Muscle of leg (tissue), 11 donors: ENCODE measurements around the gene BRIP1. TPM values are rescaled to one million over a fixed set of nuclear protein-coding genes. Genes with fewer than 3 reads are reported as not detected.
"Not testable (repeated sequence)": the region's sequence is repeated elsewhere in the genome, so short reads cannot be mapped to it uniquely, and the experiment has no call there.

Experiments
- DNase-seq: peaks from one replicate; pipeline ENCODE4 v3.0.0; 2013
- H3K27ac ChIP-seq: one replicate; pipeline ENCODE4 v1.5.1; 2013; ENCODE audit warnings: mild to moderate bottlenecking, low read length, control low read depth
- H3K27me3 ChIP-seq: one replicate; pipeline ENCODE4 v1.6.1; 2013; ENCODE audit warnings: low read length; ENCODE audit not compliant: control insufficient read depth, insufficient read depth
- H3K36me3 ChIP-seq: one replicate; pipeline ENCODE4 v1.6.1; 2013; ENCODE audit warnings: low read length; ENCODE audit not compliant: control insufficient read depth, insufficient read depth
- H3K4me1 ChIP-seq: one replicate; pipeline ENCODE4 v1.6.1; 2013; ENCODE audit warnings: low read length; ENCODE audit not compliant: control insufficient read depth, insufficient read depth
- H3K4me3 ChIP-seq: one replicate; pipeline ENCODE4 v1.5.1; 2013; ENCODE audit warnings: low read length, control low read depth
- H3K9me3 ChIP-seq: replicated peaks from 2 replicates; pipeline ENCODE4 v1.6.1; 2013; ENCODE audit warnings: low read depth, low read length; ENCODE audit not compliant: control insufficient read depth
- WGBS: methylation state at CpG from one replicate; pipeline ENCODE4 v1.1.5; 2013; ENCODE audit warnings: missing lambda C conversion rate; ENCODE audit not compliant: insufficient coverage; 5-methylcytosine and 5-hydroxymethylcytosine counted together
- polyA plus RNA-seq, 8 donors: library from polyadenylated mRNA; unstranded; fragments of 120-200 nt; gene quantifications; one replicate each; pipeline versions ENCODE4 v1.2.1 to v1.2.3, GENCODE V29; 2013; ENCODE audit warnings: inconsistent platforms in 1 of 8, low replicate concordance in 1 of 8; ENCODE audit not compliant: insufficient read length in 8 of 8, insufficient read depth in 1 of 8
- total RNA-seq: library from RNA; stranded (reverse); fragments of 120-200 nt; gene quantifications from one replicate; pipeline ENCODE4 v1.2.4, GENCODE V29; 2013

BRIP1 gene
- total and polyA plus RNA-seq, 9 donors = 3.0 to 7.3 (median 4.6) TPM

- no peaks in the 10 kb centered on the region for H3K4me1 ChIP-seq
- H3K9me3 ChIP-seq = no peaks in the 10 kb centered on the region
- WGBS = no CpG with 5 or more reads among the region's 3 CpGs
- no peak for DNase-seq
- H3K27ac ChIP-seq = no peak overlapping the region
- no peaks in the 10 kb centered on the region for H3K36me3 ChIP-seq
- H3K27me3 ChIP-seq = no peaks in the 10 kb centered on the region
- no peak overlapping the region for H3K4me3 ChIP-seq
Observed at GRCh38 chr17:61793565-61793964, 69.8 kb downstream of the BRIP1 start.

GRCh38 chr17:61789872-61790271 is 73.5 kb downstream of the BRIP1 start:
- Histone ChIP-seq H3K36me3 (no peaks in the 10 kb centered on the region), H3K27ac (no peak overlapping the region), H3K4me1 (no peaks in the 10 kb centered on the region), H3K27me3 (no peaks in the 10 kb centered on the region), H3K9me3 (no peaks in the 10 kb centered on the region), H3K4me3 (no peak overlapping the region)
- no peak for DNase-seq

- DNase-seq = no peak
- Histone ChIP-seq H3K9me3 (no peaks in the 10 kb centered on the region), H3K36me3 (no peaks in the 10 kb centered on the region), H3K27ac (no peak overlapping the region), H3K4me1 (no peaks in the 10 kb centered on the region), H3K4me3 (no peak overlapping the region), H3K27me3 (no peaks in the 10 kb centered on the region)
- WGBS = no CpG with 5 or more reads among the region's 5 CpGs
Observed at GRCh38 chr17:61786088-61786487, 77.2 kb downstream of the BRIP1 start.

- H3K27ac ChIP-seq = no peak overlapping the region
- H3K27me3 ChIP-seq = no peaks in the 10 kb centered on the region
- no peaks in the 10 kb centered on the region for H3K9me3 ChIP-seq
- H3K36me3 ChIP-seq = no peaks in the 10 kb centered on the region
- no peak overlapping the region for H3K4me3 ChIP-seq
- H3K4me1 ChIP-seq = no peaks in the 10 kb centered on the region
- WGBS = 80% methylated on average over 1 of the region's 4 CpGs
- DNase-seq = no peak
Observed at GRCh38 chr17:61784510-61784909, 78.8 kb downstream of the BRIP1 start.

- Histone ChIP-seq H3K4me3 (no peak overlapping the region), H3K9me3 (no peaks in the 10 kb centered on the region), H3K4me1 (no peaks in the 10 kb centered on the region), H3K36me3 (no peaks in the 10 kb centered on the region), H3K27me3 (no peaks in the 10 kb centered on the region), H3K27ac (no peak overlapping the region)
- DNase-seq = no peak
Observed at GRCh38 chr17:61783556-61784304, 79.6 kb downstream of the BRIP1 start.

- WGBS = no CpG with 5 or more reads among the region's 1 CpG
- no peaks in the 10 kb centered on the region for H3K9me3 ChIP-seq
- H3K36me3 ChIP-seq = no peaks in the 10 kb centered on the region
- no peaks in the 10 kb centered on the region for H3K4me1 ChIP-seq
- H3K27ac ChIP-seq = no peak overlapping the region
- no peak for DNase-seq
- H3K4me3 ChIP-seq = no peak overlapping the region
- no peaks in the 10 kb centered on the region for H3K27me3 ChIP-seq
Observed at GRCh38 chr17:61783120-61783519, 80.2 kb downstream of the BRIP1 start.

- Histone ChIP-seq H3K9me3 (no peaks in the 10 kb centered on the region), H3K4me3 (no peak overlapping the region), H3K27me3 (no peaks in the 10 kb centered on the region), H3K4me1 (no peaks in the 10 kb centered on the region), H3K27ac (no peak overlapping the region), H3K36me3 (no peaks in the 10 kb centered on the region)
- WGBS = no CpG with 5 or more reads among the region's 1 CpG
- no peak for DNase-seq
Observed at GRCh38 chr17:61782683-61783082, 80.6 kb downstream of the BRIP1 start.

- H3K4me1 ChIP-seq = no peaks in the 10 kb centered on the region
- H3K36me3 ChIP-seq = no peaks in the 10 kb centered on the region
- peaks cover 9% of the 10 kb centered on the region for H3K9me3 ChIP-seq
- WGBS = no CpG with 5 or more reads among the region's 2 CpGs
- no peaks in the 10 kb centered on the region for H3K27me3 ChIP-seq
- H3K27ac ChIP-seq = no peak overlapping the region
- no peak for DNase-seq
- H3K4me3 ChIP-seq = no peak overlapping the region
Observed at GRCh38 chr17:61775364-61775763, 88.0 kb downstream of the BRIP1 start.

- no peak overlapping the region for H3K27ac ChIP-seq
- no peak for DNase-seq
- H3K4me1 ChIP-seq = no peaks in the 10 kb centered on the region
- no peak overlapping the region for H3K4me3 ChIP-seq
- no peaks in the 10 kb centered on the region for H3K36me3 ChIP-seq
- no peaks in the 10 kb centered on the region for H3K27me3 ChIP-seq
- peaks cover 9% of the 10 kb centered on the region for H3K9me3 ChIP-seq
- no CpG with 5 or more reads among the region's 2 CpGs for WGBS
Observed at GRCh38 chr17:61774724-61775123, 88.6 kb downstream of the BRIP1 start.

GRCh38 chr17:61774087-61774486 is 89.2 kb downstream of the BRIP1 start:
- not testable (repeated sequence) for H3K4me3 ChIP-seq, H3K27ac ChIP-seq, DNase-seq, H3K36me3 ChIP-seq, H3K9me3 ChIP-seq, H3K4me1 ChIP-seq, H3K27me3 ChIP-seq
- WGBS = 100% methylated on average over 1 of the region's 3 CpGs
